ENCODE measurements around the gene ANKRD10. TPM values are rescaled to one million over a fixed set of nuclear protein-coding genes. Genes with fewer than 3 reads are reported as not detected.
"Not testable (repeated sequence)": the region's sequence is repeated elsewhere in the genome, so short reads cannot be mapped to it uniquely, and the experiment has no call there.

ANKRD10 gene
- total RNA-seq, result 45.8 and 47.0 TPM in 2 replicates

GRCh38 chr13:110915057-110915873 lies at the start of gene ANKRD10:
Gene ANKRD10, minus strand, starts transcription at chr13:110915069. Its CDS starts 135 bp downstream, at chr13:110914934.
- peak; percentile 99 for DNase-seq (ENCODE audit: low read depth in 2 of 2)

GRCh38 chr13:110964229-110965037 lies 49.6 kb upstream of the ANKRD10 start:
- DNase-seq (ENCODE audit: low read depth in 2 of 2), result no peak

GRCh38 chr13:110963554-110963970 lies 48.7 kb upstream of the ANKRD10 start:
- no peak for DNase-seq (ENCODE audit: low read depth in 2 of 2)

- DNase-seq (ENCODE audit: low read depth in 2 of 2), result no peak
These were observed 47.1 kb upstream of the ANKRD10 start for GRCh38 chr13:110961959-110962358.

- no peak for DNase-seq (ENCODE audit: low read depth in 2 of 2)
These were observed 45.3 kb upstream of the ANKRD10 start for GRCh38 chr13:110960204-110960603.

- no peak for DNase-seq (ENCODE audit: low read depth in 2 of 2)
These were observed 43.1 kb upstream of the ANKRD10 start for GRCh38 chr13:110957931-110958330.

- no peak for DNase-seq (ENCODE audit: low read depth in 2 of 2)
These were observed 42.5 kb upstream of the ANKRD10 start for GRCh38 chr13:110957181-110957884.

GRCh38 chr13:110956216-110956615 lies 41.3 kb upstream of the ANKRD10 start:
- DNase-seq (ENCODE audit: low read depth in 2 of 2), result not testable (repeated sequence)

- not testable (repeated sequence) for DNase-seq (ENCODE audit: low read depth in 2 of 2)
These were observed 40.7 kb upstream of the ANKRD10 start for GRCh38 chr13:110955608-110956007.

GRCh38 chr13:110955072-110955503 lies 40.2 kb upstream of the ANKRD10 start:
- peak; percentile 86 to 95 for DNase-seq (ENCODE audit: low read depth in 2 of 2)

- DNase-seq (ENCODE audit: low read depth in 2 of 2), result not testable (repeated sequence)
These were observed 39.7 kb upstream of the ANKRD10 start for GRCh38 chr13:110954533-110954920.

- no peak for DNase-seq (ENCODE audit: low read depth in 2 of 2)
These were observed 39.1 kb upstream of the ANKRD10 start for GRCh38 chr13:110953833-110954532.

GRCh38 chr13:110953416-110953815 lies 38.5 kb upstream of the ANKRD10 start:
- no peak for DNase-seq (ENCODE audit: low read depth in 2 of 2)

- not testable (repeated sequence) for DNase-seq (ENCODE audit: low read depth in 2 of 2)
These were observed 37.3 kb upstream of the ANKRD10 start for GRCh38 chr13:110952135-110952534.

- no peak for DNase-seq (ENCODE audit: low read depth in 2 of 2)
These were observed 36.1 kb upstream of the ANKRD10 start for GRCh38 chr13:110950819-110951570.

- DNase-seq (ENCODE audit: low read depth in 2 of 2), result no peak
These were observed 35.5 kb upstream of the ANKRD10 start for GRCh38 chr13:110950356-110950755.

- no peak for DNase-seq (ENCODE audit: low read depth in 2 of 2)
These were observed 34.8 kb upstream of the ANKRD10 start for GRCh38 chr13:110949628-110950027.

- DNase-seq (ENCODE audit: low read depth in 2 of 2), result no peak
These were observed 34.2 kb upstream of the ANKRD10 start for GRCh38 chr13:110949116-110949515.

- DNase-seq (ENCODE audit: low read depth in 2 of 2), result not testable (repeated sequence)
These were observed 32.5 kb upstream of the ANKRD10 start for GRCh38 chr13:110947338-110947737.

GRCh38 chr13:110945928-110946570 lies 31.2 kb upstream of the ANKRD10 start:
- no peak for DNase-seq (ENCODE audit: low read depth in 2 of 2)
